ENCODE data around the gene ZNF275.
"Not testable (repeated sequence)": the region's sequence is repeated elsewhere in the genome, so short reads cannot be mapped to it uniquely, and the experiment has no call there.

Gene ZNF275, protein sequence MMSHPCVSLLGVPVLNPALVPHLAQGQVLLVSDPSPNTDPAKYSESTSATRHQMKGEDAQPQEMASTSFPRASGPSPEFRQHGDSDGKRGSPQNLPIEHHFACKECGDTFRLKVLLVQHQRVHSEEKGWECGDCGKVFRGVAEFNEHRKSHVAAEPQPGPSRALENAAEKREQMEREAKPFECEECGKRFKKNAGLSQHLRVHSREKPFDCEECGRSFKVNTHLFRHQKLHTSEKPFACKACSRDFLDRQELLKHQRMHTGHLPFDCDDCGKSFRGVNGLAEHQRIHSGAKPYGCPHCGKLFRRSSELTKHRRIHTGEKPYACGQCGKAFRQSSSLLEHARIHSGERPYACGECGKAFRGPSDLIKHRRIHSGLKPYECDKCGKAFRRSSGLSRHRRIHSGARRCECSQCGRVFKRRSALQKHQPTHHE

DNA sequence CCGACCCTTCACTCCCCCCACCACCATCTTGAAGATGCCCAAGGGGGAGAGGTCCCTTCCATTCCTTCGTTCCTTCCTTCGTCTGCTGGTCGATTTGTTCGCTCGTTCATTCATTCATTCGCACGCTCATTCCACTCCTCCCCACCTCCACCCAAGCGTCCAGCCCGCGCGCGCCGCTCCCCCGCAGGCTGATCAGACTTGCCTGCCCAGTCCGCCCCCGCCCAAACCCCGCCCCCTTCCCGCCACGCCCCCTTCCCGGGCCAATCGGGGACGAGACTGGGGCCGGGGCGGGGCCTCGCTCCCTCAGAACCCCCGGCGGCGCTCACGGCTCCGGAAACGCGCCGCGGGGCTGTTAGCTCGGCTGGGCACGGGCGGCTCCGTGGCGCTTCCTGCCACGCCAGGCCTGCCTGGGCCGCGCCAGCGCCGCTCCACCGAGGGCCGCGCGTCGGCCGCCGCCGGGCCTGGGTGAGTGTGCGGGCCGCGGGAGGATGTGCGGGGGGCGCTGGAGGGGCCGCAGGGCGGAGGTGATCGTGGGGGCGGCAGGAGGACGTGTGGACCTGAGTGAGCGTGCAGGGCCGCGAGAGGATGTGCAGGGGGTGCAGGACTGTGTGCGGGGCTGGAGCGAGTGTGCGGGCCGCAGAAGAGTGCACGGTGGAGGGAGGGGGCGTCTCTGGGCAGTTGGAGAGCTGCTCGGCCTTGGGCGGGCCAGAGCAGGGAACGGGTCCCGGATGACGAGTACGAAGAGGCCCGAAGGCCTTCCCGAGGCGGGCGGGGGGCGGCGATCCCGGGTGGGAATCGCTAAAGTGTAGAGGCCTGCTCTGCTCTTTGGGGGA, at the start of gene ZNF275:
Gene ZNF275, plus strand, starts transcription at position 333 of the 833 bp plus-strand sequence. CDS start 2,527 bp downstream, outside the sequence.
- TF ChIP-seq, protein P1, sequence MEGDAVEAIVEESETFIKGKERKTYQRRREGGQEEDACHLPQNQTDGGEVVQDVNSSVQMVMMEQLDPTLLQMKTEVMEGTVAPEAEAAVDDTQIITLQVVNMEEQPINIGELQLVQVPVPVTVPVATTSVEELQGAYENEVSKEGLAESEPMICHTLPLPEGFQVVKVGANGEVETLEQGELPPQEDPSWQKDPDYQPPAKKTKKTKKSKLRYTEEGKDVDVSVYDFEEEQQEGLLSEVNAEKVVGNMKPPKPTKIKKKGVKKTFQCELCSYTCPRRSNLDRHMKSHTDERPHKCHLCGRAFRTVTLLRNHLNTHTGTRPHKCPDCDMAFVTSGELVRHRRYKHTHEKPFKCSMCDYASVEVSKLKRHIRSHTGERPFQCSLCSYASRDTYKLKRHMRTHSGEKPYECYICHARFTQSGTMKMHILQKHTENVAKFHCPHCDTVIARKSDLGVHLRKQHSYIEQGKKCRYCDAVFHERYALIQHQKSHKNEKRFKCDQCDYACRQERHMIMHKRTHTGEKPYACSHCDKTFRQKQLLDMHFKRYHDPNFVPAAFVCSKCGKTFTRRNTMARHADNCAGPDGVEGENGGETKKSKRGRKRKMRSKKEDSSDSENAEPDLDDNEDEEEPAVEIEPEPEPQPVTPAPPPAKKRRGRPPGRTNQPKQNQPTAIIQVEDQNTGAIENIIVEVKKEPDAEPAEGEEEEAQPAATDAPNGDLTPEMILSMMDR (IDR thresholded peaks at IDR 0.05; ENCODE audit: low read depth, low read length): no peak

DNA sequence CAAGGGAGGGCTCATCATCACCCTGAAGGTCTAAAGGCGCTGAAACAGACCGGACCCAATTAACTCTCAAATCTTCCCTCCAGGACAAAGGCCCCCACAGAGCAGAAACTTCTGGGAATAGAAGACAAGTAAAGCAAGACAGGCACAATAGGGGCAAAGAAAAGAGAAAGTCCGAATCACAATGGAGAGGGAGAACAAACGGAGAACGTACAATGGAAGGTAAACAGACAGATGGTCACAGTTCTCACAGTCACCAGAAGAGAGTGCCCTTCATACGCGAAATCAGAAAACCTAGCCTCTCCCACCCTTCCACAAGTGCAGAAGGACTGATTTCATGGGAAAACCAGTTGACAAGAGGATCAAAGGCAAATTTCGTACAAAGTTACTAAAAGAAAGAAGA, 48.3 kb upstream of the ZNF275 start:
- DNase-seq (ENCODE audit: extremely low read depth, low read depth): not testable (repeated sequence)

More for the DNA sequence above, at the start of gene ZNF275:
- peak; percentile 35 for DNase-seq (ENCODE audit: extremely low read depth, low read depth)

DNA sequence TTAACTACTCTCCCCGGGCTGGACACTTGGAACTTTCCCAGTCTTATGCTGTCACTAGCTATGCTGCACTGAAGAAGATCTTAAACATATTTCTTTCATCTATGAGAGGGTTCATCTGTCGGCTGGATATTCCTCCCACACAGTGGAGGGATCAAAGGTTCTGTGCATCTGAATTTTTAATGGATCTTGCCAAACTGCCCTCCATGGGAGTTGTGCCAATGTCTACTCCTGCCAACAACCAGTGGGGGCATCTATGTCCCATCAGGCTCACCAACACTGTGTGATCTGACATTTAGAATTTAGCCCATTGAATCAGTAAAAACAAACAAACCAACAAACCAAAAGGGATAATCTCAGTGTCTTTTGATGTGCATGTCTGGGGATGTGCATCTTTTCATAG, 45.1 kb upstream of the ZNF275 start:
- not testable (repeated sequence) for DNase-seq (ENCODE audit: extremely low read depth, low read depth)

DNA sequence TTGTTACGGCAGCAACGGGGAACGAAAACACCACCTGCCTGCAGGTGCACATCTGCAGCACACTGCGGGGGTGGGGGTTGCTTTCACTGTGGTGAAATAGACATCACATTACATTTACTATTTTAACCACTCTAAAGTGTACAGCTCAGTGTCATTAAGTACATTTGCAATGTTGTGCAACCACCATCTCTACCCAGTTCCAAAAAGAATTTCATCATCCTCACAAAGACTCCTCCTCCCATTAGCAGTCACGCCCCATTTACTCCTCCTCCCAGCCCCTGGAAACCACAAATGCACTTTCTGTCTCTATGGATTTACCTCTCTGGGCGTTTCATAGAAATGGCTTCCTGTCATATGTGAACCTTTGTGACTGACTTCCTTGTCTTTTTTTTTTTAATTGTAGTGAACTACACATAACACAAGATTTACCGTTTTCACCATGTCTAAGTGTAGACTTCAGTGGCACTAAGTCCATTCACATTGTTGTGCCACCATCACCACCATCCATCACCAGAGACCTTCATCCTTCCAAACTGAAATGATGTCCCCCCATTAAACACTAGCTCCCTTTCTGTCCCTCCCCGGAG, 40.4 kb upstream of the ZNF275 start:
- not testable (repeated sequence) for DNase-seq (ENCODE audit: extremely low read depth, low read depth)

DNA sequence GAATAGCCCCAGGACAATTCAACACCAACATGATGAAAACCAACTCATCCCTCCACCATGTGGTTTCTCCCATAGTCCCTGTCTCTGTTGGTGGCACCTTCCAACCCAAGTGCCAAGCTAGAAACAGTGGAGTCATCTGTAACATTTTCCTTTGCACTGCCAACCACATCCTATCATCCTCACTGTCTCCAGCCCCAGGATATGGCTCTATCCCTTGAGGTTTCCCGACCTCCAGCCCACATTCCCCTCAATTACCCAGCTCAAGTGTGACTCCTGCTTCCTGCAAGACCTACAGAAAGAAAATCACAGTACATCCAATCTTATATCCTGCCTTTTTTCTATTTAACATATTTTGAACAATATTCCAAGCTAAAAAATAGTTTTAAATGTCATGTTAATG, 36.6 kb upstream of the ZNF275 start:
- TF ChIP-seq, protein P1 (IDR thresholded peaks at IDR 0.05; ENCODE audit: low read depth, low read length): no peak
- no peak for DNase-seq (ENCODE audit: extremely low read depth, low read depth)

DNA sequence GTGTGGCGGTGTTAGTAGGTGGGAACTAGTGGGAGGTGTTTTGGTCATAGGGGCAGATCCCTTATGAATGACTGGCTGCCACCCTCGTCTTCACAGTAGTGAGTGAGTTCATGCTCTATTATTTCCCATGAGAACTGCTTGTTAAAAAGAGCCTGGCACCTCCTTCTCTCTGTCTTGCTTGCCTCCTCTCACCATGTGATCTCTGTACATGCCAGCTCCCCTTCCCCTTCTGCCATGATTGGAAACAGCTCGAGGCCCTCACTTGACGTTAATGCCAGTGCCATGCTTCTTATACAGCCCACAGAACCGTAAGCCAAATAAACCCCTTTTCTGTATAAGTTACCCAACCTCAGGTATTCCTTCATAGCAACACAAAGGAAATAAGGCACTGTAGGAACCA, 34.1 kb upstream of the ZNF275 start:
- TF ChIP-seq, protein P1 (IDR thresholded peaks at IDR 0.05; ENCODE audit: low read depth, low read length): no peak
- DNase-seq (ENCODE audit: extremely low read depth, low read depth): no peak

DNA sequence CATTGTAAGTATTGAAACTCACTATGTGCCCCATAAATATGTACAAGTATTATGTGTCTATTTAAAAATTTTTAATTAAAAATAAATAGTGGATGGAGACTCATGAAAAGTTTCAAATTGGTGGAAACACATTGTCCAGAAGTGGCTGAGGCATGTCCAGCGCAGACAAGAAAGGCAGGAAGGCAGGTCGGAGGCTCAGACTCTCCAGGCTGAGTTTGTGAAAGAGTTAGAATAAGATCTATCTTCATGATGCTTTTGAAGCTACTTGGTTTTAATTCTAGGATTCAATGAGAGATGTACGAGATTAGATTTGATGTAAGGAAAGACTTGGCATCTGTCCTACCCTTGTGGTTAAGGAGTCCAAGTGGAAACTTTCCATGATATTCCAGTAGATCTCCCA, 32.2 kb upstream of the ZNF275 start:
- TF ChIP-seq, protein P1 (IDR thresholded peaks at IDR 0.05; ENCODE audit: low read depth, low read length): no peak
- no peak for DNase-seq (ENCODE audit: extremely low read depth, low read depth)

DNA sequence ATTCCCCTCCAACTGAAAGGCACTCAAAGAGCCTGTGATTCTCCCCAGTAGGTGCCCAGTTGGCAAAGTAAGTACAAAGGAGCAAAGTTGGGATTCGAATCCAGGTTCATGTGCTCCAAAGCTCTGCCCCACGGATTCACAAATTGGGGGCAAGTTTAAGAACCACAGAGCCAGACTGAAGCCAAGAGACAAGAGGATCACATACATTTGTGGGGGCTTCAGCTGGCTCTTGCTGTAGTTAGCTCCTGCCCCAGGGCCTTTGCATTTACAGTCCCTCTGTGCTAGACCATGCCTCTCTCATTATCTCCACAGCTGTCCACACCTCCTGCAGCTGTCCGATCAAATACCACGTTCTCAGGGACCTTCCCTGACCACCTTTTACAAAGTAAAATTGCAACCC, 31.2 kb upstream of the ZNF275 start:
- TF ChIP-seq, protein P1 (IDR thresholded peaks at IDR 0.05; ENCODE audit: low read depth, low read length): no peak
- DNase-seq (ENCODE audit: extremely low read depth, low read depth): no peak

All from AG09319 (cell line).